K562 (cell line): ENCODE data around the gene NUP62. TPM values are rescaled to one million over a fixed set of nuclear protein-coding genes. Genes with fewer than 3 reads are reported as not detected.
A peak's percentile ranks its signal among the peaks of the same experiment; 100 is the strongest.

Experiments used
- CUX1 ChIP-seq: fragments of 200-800 bp; sonication (Bioruptor generic); IDR thresholded peaks from 2 replicates; pipeline ENCODE4 v1.6.1; 2016; ENCODE audit warnings: missing genetic modification characterization, missing compliant biosample characterization
- DDX20 ChIP-seq: fragments of 450-650 bp; IDR thresholded peaks from 2 replicates; pipeline ENCODE4 v1.6.1; 2016; ENCODE audit warnings: missing genetic modification characterization, low read depth, mild to moderate bottlenecking, missing compliant biosample characterization, moderate library complexity
- ETV5 ChIP-seq: sonication (generic); formaldehyde crosslinking; IDR thresholded peaks from 2 replicates; pipeline ENCODE4 v1.4.0; 2020; ENCODE audit warnings: low read depth, mild to moderate bottlenecking, missing genetic modification reagents
- EWSR1 ChIP-seq: fragments of 450-650 bp; IDR thresholded peaks from 2 replicates; pipeline ENCODE4 v1.6.1; 2018; ENCODE audit warnings: borderline replicate concordance, mild to moderate bottlenecking, low read depth, moderate library complexity; ENCODE audit not compliant: partially characterized antibody
- MCM2 ChIP-seq: fragments of 450-650 bp; IDR thresholded peaks from 2 replicates; pipeline ENCODE4 v1.6.1; 2017; ENCODE audit warnings: low read depth, mild to moderate bottlenecking
- MIER1 ChIP-seq: fragments of 450-650 bp; IDR thresholded peaks from 2 replicates; pipeline ENCODE4 v1.6.1; 2016; ENCODE audit warnings: antibody characterized with exemption, mild to moderate bottlenecking, low read depth
- MTA2 ChIP-seq: fragments of 450-650 bp; IDR thresholded peaks from 2 replicates; pipeline ENCODE4 v1.6.1; 2016; ENCODE audit warnings: low read depth
- PHF21A ChIP-seq: fragments of 450-650 bp; IDR thresholded peaks from 2 replicates; pipeline ENCODE4 v1.6.1; 2017; ENCODE audit warnings: low read depth, borderline replicate concordance
- RBM15 ChIP-seq: fragments of 200-400 bp; formaldehyde crosslinking; IDR thresholded peaks from 2 replicates; pipeline ENCODE4 v1.6.1; 2018; ENCODE audit warnings: mild to moderate bottlenecking, low read length, moderate library complexity; ENCODE audit not compliant: insufficient read depth
- STAG1 ChIP-seq: sonication (generic); formaldehyde crosslinking; IDR thresholded peaks from 2 replicates; pipeline ENCODE4 v1.5.0; 2020; ENCODE audit warnings: missing genetic modification reagents, borderline replicate concordance
- TCF7L2 ChIP-seq: fragments of 150-350 bp; IDR thresholded peaks from 2 replicates; pipeline ENCODE4 v1.6.1; 2016; ENCODE audit warnings: low read depth, mild to moderate bottlenecking, low read length, moderate library complexity
- TSC22D4 ChIP-seq: fragments of 450-650 bp; IDR thresholded peaks from 2 replicates; pipeline ENCODE4 v1.6.1; 2016; ENCODE audit warnings: missing genetic modification characterization, missing biosample characterization, control low read depth
- ZHX1 ChIP-seq: fragments of 150-350 bp; conservative IDR thresholded peaks from 2 replicates; pipeline ENCODE4 v1.6.1; 2014; ENCODE audit warnings: low read length
- ZNF512 ChIP-seq: IDR thresholded peaks from 2 replicates; pipeline ENCODE4 v1.6.1; 2016; ENCODE audit warnings: missing genetic modification characterization, missing compliant biosample characterization
- polyA plus RNA-seq, 8 experiments: library from polyadenylated mRNA; depleted of rRNA in 4 of 8; stranded (reverse) in 5 of 8; unstranded in 3 of 8; fragments of >200 nt; fragmentation: Nextera tagmentation in 2 of 8; fragmentation: Illumina TruSeq in 1 of 8; extraction: Ambion mirVana in 2 of 8; extraction: Trizol in 1 of 8; gene quantifications; 2 replicates each; pipeline versions ENCODE4 v1.2.1 to v1.2.3, GENCODE V29; 2011 to 2014; ENCODE audit warnings: inconsistent platforms in 1 of 8, missing spikeins in 1 of 8
- total RNA-seq, 7 experiments: library from RNA; depleted of rRNA in 6 of 7; stranded (reverse); fragments of >200 nt in 6 of 7; fragmentation: Illumina TruSeq in 2 of 7; extraction: Trizol in 2 of 7; gene quantifications; 2 replicates each; pipeline versions ENCODE4 v1.2.1 to v1.2.3, GENCODE V29; 2011 to 2021; ENCODE audit warnings: low replicate concordance in 1 of 7
- TF ChIP-seq, protein P1 (sequence below), 3 experiments: IDR thresholded peaks in 2 of 3; conservative IDR thresholded peaks in 1 of 3; 2 replicates each; pipeline ENCODE4 v1.5.1; 2011 to 2012; ENCODE audit warnings: low read length in 3 of 3, mild to moderate bottlenecking in 3 of 3, control low read depth in 2 of 3, improper control_type of control experiment in 1 of 3, inconsistent platforms in 1 of 3, low read depth in 1 of 3, mixed read lengths in 1 of 3, moderate library complexity in 1 of 3; ENCODE audit not compliant: insufficient read depth in 2 of 3

The NUP62 gene
- total and polyA plus RNA-seq, 9 of the 15 experiments (the other 6 are each of a cell fraction or from before 2014, with no cell fraction given): 16.9 to 109 (median 66.0) TPM

GRCh38 chr19:49929121-49929610, at the start of gene NUP62, which contains the start of gene ATF5 (continued):
- TF ChIP-seq RBM15 (no peak), MTA2 (no peak), EWSR1 (no peak), ZNF512 (tag) (no peak), ETV5 (peak; percentile 50; the same call in 1 of the 2 replicates), TSC22D4 (tag) (no peak), MIER1 (no peak), DDX20 (no peak), PHF21A (no peak), STAG1 (CRISPR knock-in tag) (no peak), ZHX1 (no peak), TCF7L2 (no peak), CUX1 (CRISPR knock-in tag) (no peak; the same call in 1 of the 2 replicates), MCM2 (no peak)
- TF ChIP-seq, protein P1, sequence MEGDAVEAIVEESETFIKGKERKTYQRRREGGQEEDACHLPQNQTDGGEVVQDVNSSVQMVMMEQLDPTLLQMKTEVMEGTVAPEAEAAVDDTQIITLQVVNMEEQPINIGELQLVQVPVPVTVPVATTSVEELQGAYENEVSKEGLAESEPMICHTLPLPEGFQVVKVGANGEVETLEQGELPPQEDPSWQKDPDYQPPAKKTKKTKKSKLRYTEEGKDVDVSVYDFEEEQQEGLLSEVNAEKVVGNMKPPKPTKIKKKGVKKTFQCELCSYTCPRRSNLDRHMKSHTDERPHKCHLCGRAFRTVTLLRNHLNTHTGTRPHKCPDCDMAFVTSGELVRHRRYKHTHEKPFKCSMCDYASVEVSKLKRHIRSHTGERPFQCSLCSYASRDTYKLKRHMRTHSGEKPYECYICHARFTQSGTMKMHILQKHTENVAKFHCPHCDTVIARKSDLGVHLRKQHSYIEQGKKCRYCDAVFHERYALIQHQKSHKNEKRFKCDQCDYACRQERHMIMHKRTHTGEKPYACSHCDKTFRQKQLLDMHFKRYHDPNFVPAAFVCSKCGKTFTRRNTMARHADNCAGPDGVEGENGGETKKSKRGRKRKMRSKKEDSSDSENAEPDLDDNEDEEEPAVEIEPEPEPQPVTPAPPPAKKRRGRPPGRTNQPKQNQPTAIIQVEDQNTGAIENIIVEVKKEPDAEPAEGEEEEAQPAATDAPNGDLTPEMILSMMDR (IDR thresholded peaks at IDR 0.05 in 2 of 3, conservative IDR thresholded peaks at IDR 0.05 in 1 of 3; ENCODE audit: insufficient read depth in 2 of 3, low read depth in 1 of 3, low read length in 3 of 3): no peak
